GM19328 (cell line): Measurements from ENCODE around the gene LCE1F.

ENCODE experiments used
- ATAC-seq: cut with Tn5 transposase; IDR thresholded peaks from one replicate; pipeline ENCODE4 v1.9.1; 2021; ENCODE audit warnings: mild to moderate bottlenecking, moderate library complexity; ENCODE audit not compliant: unreplicated experiment

Gene LCE1F, protein sequence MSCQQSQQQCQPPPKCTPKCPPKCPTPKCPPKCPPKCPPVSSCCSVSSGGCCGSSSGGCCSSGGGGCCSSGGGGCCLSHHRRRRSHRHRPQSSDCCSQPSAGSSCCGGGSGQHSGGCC

DNA sequence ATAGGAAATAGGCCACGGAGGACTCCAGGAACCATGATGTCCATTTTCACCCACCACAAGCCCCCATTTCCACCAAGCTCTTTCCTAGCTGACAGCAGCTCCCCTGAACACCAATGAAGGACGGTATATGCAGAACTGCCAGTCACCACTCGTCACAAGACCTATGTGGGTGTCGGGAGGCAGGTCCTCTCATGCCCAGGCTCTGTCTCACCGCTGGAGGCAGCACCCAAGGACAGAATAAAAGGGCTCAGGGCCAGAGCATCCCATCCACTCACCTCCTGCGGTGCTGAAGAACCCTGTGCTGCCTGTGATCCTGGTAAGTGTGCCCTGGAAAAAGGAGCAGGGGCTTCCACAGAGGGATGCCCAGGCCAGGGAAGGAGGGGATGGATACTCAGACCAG lies at the start of gene LCE1F:
Gene LCE1F, plus strand, starts transcription at position 266 of the 400 bp plus-strand sequence. CDS start 1,232 bp downstream, outside the sequence.
- ATAC-seq = no peak

DNA sequence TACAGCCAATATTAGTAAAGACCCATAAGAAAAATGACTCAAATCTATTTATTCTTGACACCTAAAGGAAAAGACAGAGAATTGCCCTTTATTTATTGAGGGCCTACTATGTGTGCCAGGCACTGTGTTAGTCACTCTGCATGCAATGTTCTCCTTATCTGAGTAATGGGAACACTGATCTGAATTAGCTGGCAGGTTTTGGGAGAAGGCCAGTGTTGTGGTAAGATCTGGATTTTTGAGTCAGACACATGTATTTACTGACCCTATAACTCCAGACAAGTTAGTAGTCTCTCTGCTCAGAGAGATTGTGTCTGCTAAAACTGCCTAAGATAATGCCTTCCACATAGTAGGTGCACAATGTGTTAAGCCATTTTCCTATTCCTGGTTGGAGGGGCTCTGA lies 49.7 kb upstream of the LCE1F start:
- ATAC-seq = no peak

DNA sequence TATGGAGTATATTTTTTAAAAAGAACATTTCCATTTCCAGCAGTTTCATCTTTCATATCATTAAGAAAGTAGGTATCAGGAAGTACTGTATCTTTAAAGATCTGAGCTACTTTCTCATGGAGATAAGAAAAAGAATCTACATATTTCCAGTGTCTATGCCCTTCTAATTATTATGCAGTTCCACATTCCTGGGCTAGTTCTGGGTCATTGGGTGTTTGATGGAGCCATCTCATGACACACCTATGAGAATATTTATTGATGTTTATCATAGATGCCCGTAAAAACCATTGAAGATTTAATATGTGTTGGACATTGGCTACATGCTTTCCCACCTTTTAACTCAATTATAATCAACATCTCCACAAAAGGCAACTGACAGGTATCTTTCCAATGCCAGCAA lies 46.0 kb upstream of the LCE1F start:
- no peak for ATAC-seq

DNA sequence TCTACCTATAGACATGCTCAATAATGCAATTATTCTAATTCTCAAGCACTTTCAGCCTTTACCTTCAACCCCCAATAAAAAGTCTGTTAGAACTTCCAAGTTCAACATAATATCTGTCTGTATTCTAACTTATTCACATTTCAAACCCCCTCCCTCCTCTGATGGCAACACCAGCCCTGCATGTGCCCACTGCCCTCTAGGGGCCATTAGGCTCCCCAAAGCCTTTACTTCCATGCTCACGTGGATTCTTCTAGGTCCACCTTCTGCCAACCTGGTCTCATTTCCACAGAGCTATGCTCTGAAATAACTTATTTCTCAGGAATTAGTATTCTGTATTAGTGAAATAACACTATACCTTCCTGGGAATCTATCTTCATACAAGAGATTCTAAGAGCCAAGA lies 39.3 kb upstream of the LCE1F start:
- ATAC-seq = no peak

DNA sequence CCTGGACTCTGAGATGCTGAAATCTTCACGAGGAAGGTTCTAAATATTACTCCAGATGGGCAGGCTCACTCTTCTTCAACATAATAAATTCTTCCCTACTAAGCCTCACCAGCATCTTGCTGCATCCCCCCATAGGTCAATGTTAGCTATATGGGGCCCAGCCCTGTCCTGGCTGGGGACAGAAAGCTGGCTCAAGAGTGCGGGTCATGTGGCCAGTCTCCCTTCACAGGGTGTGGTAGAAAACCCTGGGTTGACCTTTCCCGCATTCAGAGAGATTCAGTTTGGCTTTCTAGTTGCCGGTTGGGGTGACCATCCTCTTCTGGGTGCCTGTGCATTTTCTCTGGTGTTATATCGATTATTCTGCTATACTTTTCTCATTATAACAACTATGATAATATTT lies 36.9 kb upstream of the LCE1F start:
- no peak for ATAC-seq

DNA sequence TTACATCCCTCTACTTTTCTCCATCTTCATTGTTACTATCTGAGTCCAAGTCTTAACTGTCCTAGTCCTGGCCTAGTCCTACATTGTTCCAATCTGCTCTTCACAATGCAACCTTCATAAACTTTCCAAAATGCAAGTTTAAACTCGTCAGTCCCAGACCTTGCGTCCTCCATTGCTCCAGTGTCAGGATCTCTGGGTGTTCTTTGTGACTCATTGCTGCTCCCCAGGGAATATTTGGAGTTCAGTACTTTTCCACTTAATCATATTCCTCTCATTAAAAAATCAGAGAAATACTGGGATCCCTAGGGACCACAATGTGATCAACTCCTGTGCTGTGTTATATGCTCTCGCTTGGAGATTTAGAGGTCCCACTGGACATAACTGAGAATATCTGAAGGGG lies 35.1 kb upstream of the LCE1F start:
- ATAC-seq = no peak

DNA sequence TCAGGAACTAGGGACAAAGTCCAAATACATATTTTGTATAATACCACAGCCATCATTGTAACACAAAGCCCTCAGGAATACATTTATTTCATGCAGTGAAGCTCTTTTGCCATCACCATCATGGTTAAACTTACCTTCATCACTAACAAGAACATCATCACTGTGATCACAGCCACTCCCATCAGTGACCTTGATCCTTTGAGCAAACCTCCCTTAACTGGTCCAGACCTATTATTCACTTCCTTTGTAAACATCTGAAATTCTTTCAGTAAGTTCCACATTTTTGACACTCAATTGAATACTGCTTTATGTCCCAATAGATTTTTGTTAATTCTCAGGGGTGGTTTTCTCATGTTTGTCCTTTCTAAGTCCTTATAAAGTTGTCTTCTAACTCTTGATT lies 33.3 kb upstream of the LCE1F start:
- ATAC-seq = no peak

DNA sequence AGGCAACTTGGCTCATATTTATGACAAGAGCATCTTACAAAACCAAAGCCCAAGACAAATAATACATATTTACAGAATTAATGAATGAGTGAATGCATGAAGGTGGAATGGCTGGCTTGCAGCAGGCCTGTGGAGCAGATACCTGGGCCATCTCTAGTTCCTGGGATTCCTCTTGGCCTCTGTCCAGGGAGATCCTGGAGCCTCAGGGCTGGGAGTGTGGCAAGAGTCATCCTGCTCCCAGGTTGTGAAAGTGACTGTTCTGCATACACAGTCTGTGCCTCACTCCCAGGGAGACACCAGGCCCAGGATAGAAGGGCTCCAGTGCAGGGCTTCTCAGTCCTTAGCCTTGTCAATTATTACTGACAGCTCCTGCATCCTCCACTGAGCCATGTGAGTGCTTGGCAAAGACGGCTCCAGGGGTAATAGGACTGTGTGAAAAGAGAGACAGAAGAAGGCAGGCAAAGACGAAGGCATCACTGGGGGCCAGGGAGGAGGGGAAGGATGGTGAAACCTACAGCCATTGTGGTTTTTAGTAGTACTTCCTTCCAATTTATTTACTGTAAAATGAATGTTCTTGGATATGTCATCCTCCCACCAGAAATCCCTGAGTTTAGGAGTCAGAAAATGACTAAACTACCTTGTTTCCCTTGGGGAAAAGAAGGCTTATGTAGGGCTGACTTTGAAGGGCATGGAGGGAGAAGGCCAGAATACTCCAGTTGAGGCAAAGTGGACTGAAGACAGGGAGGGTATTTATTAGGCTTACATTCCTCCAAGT lies 31.4 kb upstream of the LCE1F start:
- ATAC-seq = no peak

DNA sequence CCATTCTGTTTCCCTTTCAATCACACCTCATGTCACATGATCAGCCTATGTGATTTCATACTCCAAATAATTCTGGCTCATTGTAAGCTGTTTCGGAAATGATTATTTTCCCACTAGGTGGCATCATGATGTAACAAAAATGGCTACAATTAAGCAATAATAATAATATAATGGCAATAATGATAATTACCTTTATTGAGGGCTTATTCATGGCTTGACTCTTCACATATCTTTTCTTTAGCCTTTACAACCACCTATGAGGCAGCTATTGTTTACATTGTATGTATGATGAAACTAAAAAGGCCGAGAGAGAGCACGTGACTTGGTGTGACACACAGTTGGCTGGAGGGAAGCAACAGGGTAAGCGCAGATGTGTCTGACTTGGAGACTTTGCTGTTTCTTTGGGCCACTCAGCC lies 29.6 kb upstream of the LCE1F start:
- no peak for ATAC-seq

DNA sequence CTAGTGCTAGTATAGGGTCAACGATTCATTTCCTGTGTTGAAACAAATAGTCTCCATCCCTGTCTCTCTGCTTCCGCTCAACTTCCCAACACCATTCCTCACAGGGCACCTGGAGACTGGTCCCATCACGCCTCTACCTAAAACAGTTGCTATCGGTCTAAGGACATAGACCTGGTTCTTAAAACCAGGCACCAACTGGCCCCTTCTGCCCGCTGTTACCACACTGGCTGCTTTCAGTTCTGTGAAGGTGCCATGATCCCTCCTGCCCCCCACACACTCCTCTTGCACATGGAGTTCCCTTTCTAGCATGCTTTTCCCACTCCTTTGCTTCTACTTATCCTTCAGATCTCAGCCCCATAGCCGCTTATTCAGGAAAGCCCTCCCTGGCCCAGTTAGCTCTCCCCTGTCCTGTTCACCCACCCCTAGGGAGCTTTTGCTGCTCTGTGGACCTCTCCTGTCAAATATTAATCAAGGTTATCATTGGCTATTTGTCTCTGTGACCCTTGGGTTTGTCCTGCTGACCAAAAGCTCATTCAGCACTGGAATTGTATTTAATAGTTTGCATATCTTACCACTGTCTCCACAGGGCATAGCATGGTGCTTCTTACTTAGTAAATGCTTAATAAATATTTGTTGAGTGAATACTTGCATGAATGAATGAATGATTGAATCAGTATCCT lies 29.0 kb upstream of the LCE1F start:
- ATAC-seq = no peak

DNA sequence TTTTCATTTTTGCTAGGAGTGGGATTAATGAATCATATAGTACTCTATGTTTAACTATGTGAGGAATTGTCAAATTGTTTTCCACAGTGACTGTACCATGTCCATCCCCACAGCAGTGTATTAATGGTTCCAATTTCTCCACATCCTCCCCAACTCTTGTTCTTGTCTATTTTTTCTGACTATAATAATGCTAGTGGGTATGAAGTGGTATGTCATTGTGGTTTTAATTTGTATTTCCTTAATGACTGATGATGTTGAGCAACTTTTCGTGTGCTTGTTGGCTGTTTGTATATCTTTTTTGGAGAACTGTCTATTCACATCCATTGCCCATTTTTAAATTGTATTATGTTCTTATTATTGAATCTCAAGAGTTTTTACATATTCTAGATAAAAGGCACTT lies 27.1 kb upstream of the LCE1F start:
- ATAC-seq = no peak

DNA sequence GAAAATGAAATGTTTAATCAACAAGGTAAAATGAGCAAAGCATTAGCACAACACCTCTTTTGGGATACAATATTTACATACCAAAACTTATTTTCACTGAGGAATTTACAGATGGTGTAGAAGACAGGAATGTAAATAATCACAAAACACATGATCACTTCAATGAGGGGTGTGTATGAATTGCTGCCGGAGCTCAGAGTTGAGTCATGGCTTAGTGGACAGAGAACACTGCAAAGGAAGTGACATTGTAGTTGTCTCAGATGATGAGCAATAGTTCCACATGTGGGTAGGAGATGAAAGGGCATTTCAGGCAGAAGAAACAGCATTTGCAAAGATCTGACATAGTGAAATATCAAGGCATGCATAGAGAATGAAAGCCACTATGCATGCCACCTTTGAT lies 22.7 kb upstream of the LCE1F start:
- no peak for ATAC-seq

DNA sequence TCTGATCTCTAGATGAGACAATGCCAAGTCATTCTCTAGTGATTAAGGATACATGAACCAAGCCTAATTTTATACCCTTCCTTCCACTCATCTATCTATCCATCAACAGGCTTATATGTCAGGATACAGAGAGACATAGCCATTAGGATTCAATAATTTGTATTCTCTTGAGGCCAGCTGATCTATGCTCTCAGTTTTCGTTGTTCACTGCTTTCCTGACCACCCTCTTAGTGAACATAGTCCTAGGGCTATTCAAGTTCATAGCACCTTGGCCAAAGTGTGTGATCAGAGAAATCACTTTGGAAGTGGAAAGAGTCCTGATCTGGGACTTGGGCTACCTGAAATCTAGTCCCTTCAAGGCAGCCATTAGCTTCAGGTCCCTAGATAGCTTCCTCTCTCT lies 21.4 kb upstream of the LCE1F start:
- ATAC-seq = no peak

DNA sequence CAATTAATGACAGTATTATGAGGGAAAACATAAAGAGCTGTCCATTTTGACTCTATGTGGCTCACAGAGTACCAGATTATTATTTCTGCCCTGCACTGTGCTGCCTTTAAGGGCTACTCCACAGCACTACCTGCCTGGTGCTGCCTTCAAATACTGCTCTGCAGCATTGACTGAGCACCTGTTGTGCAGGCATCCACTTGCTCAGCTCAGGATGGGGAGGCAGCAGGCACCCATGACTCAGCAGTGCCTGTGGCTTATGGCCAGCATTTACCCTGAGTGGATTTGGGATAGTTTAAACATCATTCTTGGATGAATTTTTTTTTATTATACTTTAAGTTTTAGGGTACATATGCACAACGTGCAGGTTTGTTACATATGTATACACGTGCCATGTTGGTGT lies 18.1 kb upstream of the LCE1F start:
- no peak for ATAC-seq

DNA sequence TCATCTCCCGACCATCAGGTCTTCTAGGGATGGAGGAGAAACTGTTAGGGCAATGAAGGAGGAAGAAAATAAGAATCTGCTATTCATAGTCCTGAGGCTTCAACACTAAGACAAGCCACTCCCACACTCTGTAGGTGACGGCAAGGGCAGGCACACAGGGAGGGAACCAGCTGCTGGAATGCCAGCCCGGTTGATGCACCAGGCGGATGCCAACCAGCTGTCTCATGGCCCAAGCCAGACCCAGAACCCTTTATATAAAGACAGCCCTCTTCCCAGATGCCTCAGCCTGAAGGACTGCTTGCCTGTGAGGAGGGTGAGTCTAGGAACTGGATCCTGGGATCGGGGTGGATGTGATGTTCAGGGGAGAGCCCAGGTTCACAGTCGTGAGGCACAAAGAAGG lies 17.2 kb upstream of the LCE1F start, which contains the start of gene KPRP:
Gene KPRP, plus strand, starts transcription at position 279 of the 400 bp plus-strand sequence. CDS start 1,564 bp downstream, outside the sequence.
- no peak for ATAC-seq

DNA sequence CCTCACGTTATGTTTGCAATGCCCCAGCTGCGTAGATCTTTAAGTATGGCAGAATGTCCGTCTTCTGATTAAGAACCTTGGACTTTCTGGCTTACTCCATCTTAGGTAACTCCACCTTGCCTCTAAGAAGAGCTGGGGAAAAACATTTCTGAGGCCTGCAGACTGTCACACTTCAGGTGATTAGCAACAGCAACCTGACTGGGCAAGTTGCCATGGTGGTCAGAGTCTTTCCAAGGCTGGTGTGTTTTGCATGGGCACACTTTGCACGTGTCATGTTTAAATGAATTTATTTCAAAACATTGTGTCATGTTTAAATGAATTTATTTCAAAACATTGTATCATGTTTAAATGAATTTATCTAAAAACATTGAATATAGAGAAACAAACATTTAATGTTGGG lies 16.3 kb upstream of the LCE1F start:
- no peak for ATAC-seq

DNA sequence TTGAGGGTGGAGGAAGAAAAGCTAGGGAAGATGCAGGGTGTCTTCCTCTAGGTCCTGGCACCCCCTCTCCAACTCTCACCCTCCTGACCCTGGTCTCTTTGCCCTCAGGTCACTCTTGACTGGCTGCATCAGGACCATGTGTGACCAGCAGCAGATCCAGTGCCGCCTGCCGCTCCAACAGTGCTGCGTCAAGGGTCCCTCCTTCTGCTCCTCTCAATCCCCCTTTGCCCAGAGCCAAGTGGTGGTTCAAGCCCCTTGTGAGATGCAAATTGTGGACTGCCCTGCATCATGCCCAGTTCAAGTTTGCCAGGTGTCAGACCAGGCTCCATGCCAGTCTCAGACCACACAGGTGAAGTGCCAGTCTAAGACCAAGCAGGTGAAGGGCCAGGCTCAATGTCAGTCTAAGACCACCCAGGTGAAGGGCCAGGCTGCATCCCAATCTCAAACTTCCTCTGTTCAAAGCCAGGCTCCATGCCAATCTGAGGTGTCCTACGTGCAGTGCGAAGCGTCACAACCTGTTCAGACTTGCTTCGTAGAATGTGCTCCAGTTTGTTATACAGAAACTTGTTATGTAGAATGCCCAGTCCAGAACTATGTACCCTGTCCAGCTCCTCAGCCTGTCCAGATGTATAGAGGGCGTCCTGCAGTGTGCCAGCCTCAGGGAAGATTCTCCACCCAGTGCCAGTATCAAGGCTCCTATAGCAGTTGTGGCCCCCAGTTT lies 15.3 kb upstream of the LCE1F start:
- no peak for ATAC-seq

DNA sequence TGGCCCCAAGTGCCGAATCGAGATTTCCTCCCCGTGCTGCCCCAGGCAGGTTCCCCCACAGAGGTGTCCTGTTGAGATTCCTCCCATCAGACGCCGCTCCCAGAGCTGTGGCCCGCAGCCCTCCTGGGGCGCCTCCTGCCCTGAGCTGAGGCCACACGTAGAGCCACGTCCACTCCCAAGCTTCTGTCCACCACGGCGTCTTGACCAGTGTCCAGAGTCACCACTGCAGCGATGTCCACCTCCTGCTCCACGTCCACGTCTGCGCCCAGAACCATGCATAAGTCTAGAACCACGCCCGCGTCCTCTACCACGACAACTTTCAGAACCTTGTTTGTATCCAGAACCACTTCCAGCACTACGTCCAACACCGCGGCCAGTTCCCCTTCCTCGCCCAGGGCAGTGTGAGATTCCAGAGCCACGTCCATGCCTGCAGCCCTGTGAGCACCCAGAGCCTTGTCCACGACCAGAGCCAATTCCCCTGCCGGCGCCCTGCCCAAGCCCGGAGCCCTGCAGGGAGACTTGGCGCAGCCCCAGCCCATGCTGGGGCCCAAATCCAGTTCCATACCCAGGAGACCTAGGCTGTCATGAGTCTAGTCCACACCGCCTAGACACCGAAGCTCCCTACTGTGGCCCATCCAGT lies 14.3 kb upstream of the LCE1F start:
- no peak for ATAC-seq

DNA sequence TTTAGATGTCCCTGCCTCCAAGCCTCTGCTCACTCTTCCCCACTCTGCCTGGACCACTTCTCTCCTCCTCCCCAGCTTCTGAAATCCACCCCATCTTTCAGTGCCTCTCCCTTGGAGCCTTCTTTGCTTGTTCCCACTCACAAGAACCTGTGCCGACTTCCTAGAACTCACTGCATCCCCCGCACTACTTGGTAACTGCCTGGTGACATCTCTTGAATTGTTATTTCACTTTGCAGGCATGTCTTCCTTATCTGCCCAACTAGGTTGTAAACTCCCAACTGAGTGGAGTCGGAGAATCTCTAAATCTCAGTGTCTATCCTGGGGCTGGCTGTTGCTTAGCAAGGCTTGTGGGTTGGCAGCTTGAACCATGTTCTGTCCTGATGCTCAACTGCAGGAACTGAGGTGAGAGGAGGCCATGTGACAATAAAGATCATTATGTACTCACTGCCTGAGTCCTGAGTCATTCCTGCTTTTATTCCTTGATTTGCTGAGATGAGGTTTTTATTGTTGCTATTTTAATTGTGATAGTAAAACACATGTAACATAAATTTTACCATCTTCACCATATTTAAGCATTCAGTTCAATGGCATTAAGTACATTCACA lies 13.2 kb upstream of the LCE1F start:
- ATAC-seq = no peak

DNA sequence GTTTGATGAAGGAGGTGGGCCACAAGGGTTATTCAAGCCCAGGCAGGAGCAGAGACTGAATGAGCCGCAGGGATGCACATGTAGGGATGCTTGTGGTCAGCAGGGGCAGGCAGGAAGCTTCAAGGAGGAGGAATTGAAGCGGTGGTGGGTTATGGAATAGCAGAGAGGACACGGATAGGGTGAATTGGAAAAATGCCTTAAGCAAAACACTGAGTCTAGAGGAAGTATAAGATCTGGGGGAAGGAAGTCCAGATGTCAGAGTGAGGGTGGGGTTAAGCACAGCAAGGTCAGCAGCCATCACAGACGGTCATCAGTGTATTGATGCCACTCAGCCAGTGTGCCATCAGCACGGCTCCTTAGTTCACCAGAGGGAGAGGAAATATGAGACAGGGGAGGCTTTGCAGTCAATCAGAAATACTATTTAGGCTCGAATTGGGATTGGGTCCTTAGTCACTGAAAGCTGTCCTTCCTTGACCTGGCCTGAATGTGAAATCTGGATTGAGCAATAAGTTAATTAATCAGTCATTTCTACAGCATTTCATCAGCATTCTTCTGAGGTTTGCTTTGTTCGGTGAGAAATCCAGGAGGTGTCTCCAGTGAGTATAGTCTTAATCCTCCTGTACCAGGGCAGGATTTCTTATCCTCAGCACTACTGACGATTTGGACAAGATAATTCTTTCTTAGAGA lies 6.0 kb upstream of the LCE1F start:
- no peak for ATAC-seq
